ENCODE measurements around the gene FUCA1.
"Not testable (repeated sequence)": the region's sequence is repeated elsewhere in the genome, so short reads cannot be mapped to it uniquely, and the experiment has no call there.

FUCA1 gene

DNA sequence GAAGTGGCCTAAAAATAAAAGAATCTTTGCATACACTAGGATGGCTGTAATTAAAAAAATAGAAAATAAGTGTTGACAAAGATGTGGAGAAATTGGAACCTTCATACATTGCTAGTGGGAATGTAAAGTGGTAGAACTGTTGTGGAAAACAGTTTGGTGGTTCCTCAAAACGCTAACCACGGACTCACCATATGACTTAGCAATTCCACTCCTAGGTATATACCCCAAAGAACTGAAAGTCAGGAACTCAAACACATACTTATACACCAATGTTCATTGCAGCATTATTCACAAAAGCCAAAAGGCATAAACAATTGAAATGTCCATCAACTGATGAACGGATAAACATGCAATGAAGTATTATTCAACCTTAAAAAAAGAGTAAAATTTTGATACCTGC is 32.1 kb downstream of the FUCA1 start:
- DNase-seq = no peak

DNA sequence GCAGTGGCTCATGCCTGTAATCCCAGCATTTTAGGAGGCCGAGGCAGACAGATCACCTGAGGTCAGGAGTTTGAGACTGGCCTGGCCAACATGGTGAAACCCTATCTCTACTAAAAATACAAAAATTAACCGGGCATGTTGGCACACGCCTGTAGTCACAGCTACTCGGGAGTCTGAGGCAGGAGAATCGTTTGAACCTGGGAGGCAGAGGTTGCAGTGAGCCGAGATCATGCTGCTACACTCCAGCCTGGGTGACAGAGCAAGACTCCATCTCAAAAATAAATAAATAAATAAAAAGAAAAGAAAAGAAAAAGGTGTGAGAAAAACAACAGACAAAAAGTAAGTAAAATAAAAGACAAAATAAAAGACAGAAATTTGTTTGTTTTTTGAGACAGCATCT is 33.9 kb downstream of the FUCA1 start:
- DNase-seq = not testable (repeated sequence)

DNA sequence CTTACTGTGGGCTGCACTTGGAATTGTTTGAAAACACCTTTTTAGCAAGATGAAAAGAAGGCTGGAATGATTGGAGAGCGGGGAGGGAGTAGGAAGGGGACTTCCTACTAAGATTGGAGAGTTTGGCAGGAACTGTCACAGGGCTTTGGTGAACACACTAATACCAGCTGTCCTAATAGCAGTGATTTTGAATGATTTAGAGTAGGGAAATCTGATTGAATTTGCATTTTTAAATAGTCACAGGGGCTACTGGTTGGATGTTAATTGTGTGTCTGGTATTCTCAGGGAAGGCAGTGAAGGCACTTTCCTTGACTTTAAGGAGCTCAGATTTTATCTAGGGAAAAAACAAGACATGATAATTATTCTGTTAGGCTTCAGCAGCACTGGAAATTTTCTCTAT is 40.4 kb downstream of the FUCA1 start:
- DNase-seq = no peak

DNA sequence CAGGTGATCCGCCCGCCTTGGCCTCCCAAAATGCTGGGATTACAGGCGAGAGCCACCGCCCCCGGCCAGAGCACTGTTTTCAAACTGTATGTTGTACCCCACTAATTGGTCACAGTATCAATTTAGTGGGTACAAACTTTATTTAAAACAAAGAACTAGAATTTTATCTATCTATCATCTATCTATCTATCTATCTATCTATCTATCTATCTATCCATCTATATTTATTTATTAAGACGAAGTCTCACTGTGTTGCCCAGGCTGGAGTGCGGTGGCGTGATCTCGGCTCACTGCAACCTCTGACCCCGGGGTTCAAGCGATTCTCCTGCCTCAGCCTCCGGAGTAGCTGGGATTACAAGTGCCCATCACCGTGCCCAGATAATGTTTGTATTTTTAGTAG is 41.5 kb downstream of the FUCA1 start:
- not testable (repeated sequence) for DNase-seq

DNA sequence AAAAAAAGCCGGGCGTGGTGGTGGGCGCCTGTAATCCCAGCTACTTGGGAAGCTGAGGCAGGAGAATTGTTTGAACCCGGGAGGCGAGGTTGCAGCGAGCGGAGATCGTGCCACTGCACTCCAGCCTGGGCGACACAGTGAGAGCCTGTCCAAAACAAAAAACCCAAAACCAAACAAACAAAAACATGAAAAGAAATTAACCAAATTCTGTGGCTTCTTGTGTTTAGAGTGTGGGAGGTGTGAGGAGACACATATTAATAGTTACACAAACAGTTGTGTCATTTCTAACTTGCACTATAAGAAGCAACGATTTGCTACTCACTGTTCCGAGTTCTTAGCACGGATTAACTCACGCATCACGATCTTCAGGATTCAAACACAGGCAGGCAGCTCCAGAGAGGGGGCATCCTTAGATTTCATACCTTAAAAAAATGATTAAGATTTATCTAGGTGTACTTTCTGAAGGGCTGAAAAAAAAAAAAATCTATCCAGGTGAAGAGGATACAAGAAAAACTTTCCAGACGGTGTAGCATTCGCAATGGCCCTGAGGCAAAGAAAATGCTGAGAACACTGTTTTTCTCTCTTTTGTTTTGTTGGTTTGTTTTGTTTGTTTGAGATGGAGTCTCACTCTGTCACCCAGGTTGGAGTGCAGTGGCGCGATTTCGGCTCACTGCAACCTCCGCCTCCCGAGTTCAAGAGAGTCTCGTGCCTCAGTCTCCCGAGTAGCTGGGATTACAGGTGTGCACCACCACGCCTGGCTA is 42.1 kb downstream of the FUCA1 start:
- no peak for DNase-seq

DNA sequence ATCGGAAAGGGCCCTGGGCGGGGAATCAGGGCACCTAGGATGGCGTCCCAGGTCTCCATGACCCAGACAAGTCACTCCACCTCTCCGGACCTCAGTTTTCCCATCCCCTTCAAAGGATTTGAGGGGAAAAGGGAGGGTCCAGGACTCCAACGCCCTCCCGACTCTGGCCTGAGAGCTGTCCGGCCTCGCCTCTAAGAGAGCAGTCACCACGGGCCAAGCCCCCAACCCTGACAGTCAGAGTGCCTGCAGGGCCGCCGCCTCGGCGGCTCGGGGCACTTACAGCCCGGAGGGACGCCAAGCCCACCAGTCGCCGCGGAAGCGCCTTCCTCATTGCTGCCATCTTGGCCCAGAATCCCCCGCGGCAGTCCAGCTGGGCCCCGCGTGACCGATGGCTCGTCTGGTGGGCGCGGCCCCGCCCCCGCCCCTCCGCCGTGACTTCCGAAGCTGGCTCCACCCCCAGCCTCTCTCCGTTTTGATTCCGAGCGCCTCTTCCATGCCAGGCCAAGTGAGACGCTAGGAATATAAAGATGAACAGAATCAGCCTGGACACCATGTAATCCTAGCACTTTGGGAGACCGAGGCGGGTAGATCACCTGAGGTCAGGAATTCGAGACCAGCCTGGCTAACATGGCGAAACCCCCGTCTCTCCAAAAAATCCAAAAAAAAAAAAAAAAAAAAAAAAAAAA is 42.9 kb downstream of the FUCA1 start, which contains the start of gene HMGCL:
TSS of gene HMGCL (minus strand) at position 354 of the 686 bp plus-strand sequence. CDS start at position 340, 14 bp downstream.
- DNase-seq = peak; percentile 89

DNA sequence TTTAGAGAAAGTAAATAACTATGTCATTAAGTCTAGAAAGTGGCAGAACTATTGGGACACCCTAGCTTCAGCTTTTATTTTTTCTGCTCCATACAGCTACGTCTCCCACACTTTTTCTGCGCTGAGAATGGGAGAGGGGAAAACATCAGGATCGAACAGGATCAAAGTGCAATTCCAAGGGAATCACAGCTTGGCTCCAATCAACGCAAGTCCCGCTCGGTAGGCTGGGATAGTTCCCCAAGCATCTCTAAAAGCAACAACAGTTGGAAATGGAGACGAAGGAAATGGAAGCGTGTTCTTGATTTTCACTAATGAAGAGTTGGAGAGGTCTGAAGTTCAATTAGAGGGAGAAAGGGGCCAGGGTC is 43.4 kb downstream of the FUCA1 start:
- DNase-seq = no peak

DNA sequence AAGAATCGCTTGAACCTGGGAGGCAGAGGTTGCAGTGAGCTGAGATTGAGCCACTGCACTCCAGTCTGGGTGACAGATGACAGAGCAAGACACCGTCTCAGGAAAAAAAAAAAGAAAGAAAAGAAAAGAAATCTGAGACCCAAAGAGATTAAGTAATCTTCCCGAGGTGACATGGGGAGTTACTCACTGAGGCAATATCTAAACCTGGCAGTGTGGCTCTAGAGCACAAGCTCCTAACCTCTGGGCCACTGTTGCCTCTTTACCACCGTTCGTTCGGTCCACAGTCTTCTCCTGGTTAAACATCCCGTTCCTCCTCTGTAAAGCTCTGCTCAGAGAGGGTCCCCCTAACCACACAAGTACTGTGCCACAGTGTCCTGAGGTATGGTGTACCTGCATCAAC is 44.3 kb downstream of the FUCA1 start:
- DNase-seq = no peak

DNA sequence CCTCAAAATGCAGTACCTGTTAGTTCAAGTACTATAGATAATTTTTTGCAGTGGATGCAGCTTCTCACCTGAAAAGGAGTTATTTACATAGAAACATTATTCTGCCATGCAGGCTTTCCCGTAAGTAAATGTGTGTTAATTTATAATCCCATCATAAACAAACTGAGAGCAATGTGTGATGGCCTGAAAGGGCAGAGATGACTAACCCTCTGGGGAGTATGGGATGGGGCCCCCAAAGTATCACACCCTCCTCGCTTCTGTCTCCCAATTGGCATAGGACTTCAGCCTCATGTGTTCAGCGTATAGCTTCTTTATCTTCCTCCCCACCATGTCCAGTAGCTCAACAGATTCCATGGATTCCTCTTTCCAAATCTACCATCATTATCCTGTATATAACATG is 50.5 kb downstream of the FUCA1 start:
- no peak for DNase-seq

DNA sequence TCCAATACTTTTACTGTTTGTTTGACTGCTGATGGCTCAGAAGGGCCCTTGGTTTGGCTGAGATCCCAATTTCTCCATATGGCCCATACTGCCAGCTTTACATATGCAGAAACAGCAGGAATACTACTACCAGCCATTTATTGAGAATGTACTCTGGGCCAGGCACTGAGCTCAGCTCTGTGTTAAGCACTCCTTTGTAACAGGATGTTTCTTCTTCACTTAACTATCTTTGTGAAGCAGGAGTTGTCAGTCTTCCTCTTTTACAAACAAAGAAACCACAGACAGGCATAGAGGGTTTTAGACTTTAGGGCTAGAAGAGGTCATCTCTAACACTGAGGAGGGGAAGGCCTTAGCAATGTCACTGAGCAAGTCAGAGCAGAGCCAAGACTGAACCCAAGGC is 51.2 kb downstream of the FUCA1 start:
- DNase-seq = no peak

DNA sequence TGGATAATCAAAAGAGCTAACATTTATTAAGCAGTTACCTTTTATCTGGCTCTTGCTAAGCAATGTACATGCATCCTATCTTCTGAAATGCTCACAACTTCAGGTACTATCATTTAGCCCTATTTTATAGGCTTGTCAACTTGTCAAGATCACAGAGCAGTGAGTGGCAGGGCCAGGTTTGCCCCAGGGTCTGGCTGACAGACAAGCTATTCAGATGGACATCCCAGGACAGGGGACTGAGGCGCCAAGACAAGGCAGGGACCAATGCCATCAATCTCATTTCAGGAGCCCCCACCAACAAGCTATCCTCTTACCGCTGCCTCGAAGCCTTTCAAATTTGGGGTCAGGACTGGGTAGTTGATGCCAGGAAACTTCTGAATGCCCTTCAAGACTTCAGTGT is 51.7 kb downstream of the FUCA1 start:
- DNase-seq = no peak

DNA sequence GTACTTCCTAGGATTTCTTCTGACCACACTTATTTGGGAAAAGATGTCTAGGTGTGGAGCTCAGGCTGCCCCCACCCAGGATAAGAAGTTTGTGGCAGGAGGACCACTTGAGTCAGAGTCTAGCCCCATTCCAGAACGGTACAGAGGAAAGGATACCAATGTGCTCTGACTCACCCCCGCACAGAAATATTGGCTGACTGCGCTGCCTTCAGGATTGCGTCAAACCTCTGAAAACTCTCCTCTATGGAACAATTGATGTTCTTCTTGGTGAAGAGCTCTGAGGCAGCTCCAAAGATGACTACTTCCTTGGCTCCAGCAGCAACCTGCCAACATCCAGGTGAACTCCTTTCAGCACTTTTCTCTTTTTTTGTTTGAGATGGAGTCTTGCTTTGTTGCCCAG is 54.1 kb downstream of the FUCA1 start:
- DNase-seq = no peak

DNA sequence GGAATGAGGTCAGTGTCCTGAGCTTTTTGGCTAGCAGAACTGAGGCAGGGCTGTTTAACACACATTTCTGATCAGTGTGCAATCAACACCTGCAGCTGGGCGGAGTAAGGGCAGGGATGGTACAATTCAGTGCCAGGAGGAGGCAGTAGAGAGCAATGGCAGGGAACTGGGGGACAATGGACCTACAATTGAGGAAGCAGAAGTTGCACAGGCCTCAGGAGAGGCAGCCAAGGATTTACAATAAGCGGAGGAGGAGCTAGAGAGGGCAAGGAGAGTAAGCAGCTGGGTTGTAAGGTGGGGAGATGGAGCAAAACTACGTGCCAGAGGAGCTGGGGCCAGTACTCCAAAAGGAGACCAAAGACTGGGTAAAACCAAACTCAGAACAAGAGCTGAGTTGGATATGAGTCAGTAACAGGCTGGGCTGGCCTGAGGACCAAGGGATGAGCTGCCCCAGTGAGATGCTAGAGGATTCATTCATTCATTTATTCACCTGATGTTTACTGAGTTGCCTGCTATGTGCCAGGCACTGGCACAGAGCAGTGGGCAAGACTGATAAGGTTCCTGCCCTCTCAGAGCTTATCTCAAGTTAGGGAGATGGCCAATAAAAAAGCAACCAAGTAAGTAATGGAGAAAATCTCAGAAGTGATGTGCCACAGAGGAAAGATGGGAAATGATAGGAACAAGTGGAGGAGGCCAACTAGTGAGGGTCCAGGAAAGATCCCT is 57.1 kb downstream of the FUCA1 start:
- DNase-seq = peak; percentile 56

DNA sequence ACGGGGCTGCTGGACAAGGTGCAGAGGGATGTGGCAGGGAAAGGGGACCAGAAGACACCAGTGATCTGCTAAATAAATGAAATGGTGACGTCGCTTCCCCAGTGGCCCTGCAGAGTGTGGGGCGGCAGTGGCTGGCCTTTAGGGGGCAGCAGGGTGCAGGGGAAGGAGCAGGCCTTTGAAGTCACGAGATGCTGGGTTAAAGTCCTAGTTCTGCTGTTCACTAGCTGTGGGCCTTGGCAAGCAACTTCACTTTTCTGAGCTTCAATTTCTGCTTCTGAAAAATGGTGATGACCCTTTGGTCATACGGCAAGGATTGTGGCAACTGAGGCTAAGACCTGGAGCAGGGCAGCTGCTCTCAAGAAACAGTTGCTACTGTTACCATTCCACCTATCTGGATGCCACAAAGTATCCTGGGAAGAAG is 58.3 kb downstream of the FUCA1 start:
- DNase-seq = peak; percentile 79

DNA sequence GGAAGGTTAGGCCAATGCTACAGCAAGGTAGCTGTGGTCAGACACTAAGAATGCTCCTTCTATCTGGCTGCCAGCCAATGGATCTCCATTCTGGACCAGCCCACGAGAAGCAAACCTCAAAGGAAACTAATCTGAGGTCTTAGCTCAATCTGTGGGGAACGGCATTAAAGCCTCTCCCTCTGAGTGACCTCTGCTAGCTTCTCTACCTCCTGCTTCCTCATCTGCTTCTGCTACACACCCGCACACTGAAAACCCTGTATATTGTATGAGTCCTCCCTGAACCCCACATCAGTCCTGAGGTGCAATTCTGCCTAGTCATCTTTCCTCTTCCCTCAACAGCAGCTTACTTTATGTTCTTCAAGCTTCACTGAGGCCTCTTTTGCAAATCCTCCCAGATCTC is 60.6 kb downstream of the FUCA1 start:
- DNase-seq = no peak

DNA sequence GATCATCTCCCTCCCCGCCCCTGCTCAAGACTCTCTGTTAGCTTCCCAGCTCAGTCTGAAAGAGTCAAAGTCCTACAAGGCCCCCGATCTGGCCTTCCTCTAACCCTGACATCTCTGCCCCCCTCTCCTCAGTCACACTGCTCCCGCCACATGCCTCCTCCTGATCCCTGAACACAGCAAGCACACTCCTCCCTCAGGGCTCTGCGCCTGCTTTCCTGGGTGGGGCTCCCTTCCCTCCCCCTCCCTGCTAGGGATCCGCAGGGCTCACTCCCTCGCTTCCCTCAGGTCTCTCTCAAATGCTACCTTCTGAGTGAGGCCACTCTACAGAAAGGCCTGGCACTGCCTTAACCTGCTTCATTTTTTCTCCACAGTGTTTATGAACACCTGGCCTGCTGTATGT is 61.8 kb downstream of the FUCA1 start:
- no peak for DNase-seq

DNA sequence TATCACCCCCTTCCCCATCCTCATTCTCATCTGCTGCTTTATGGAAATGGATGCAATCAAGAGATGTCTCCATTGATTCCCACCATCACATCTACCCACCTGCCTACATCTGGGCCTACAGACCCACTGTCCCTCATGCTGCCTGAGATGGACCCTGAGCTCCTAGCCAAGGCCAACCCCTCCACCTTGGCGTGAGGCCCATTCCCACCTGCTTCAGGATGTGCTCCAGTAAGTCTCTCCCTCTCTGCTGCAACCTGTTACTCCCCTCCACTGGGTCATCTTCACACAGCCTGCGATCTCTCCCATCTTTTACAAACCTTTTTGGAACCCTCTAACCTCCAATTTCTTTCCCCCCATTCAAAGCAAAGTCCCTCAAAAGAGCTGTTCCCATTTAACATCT is 63.1 kb downstream of the FUCA1 start:
- no peak for DNase-seq

DNA sequence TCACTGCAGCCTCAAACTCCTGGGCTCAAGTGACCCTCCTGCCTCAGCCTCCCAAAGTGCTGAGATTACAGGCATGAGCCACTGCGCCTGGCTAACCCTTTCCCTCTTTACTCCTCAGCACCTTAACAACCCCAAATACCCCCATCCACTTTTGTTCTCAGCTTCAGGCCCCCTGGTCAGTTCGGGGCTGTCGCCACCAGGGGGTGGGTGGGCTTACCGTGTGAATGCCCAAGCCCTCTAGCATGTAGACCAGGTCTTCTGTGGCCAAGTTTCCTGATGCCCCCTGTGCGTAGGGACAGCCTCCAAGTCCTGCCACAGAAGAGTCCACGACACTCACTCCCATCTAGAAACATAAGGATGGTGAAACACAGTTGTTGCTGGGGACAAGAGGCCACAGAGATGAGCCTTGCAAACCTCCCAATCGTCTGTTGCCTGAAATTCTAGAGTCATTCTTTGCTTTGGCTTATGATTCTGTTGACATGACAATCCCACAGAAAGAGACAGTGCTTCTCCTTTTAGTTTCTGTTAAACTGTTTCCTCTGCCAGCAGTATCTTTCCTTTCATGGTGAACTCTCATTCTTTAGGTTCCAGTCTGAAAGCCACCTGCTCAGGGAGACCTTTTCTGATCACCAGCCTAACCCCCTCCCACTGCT is 63.8 kb downstream of the FUCA1 start:
- no peak for DNase-seq

DNA sequence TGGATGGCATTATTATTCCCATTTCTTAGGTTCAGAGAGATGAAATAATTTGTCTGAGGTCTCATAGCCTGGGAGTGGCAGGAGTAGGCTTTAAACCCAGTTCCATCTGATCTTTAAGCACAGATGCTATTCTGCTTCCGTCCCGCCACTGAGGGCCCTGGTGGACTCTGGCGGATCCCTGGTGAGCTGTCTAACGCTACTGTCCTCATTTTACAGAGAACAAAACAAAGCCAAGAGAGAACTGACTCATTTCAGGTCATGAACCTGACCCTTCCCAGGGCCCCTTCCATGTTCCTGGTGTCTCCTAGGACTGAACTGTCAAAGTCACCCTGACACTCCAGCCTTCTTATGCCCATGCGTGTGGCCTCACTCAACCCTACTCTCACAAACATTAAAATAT is 64.4 kb downstream of the FUCA1 start:
- DNase-seq = no peak

DNA sequence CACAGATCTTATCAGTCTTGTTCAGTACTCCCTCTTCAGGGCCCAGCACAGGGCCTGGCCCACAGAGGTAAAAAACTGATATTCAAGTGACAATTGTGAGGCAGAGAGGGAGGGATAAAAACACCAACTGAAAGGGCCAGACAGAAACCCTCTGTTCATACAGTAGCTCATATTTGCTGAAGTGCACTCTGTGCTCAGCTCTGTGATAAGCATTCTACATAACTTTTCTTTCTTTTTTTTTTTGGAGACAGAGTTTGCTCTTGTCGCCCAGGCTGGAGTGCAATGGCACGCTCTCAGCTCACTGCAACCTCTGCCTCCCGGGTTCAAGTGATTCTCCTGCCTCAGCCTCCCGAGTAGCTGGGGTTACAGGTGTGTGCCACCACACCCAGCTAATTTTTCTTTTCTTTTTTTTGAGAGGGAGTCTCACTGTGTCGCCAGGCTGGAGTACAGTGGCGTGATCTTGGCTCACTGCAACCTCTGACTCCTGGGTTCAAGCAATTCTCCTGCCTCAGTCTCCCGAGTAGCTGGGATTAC is 65.2 kb downstream of the FUCA1 start:
- DNase-seq = not testable (repeated sequence)

DNA sequence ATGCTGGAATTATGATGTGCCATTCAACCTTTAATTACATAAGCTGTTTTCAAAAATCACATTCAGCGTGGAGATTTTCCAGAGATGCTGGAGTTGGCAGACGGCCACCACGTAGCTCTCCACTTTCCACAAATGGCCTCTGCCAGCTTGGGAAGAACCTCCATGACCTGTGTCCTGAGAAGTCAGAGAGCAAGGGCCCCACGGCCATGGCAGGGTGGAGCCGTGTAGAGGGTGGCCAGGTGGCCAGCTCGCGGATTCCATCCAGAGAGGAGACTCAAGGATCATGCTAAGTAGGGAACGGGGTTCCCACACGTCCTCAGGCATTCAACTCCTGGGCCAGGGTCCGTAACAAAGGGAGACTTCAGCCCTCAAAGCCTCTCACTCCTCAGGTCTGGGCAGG is 66.2 kb downstream of the FUCA1 start:
- no peak for DNase-seq

DNA sequence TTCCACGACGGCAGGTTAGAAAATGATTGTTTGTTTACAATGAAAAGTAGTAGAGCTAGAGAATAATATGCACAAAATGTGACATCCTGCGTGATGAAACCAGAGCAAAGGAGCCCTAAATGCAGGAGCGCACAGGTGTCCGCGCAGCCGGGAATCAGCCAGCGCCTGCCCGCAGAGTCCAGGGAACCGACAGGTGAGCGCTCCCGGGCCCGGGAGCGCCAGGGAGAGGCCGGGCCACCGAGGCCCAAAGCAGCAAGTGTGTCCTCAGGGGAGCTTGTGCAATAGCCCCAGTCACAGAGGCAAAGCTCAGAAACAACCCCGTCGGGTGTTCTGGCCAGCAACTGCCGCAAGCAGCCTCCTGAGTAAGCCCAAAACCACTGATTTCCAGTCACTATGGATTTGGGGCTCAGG is 66.7 kb downstream of the FUCA1 start:
- no peak for DNase-seq

All from activated CD8-positive, alpha-beta memory T cell treated with anti-CD3 and anti-CD28 coated beads, Interleukin-2, amount 50 U/mL, for 4 hours (primary cell).